ENCODE measurements around the gene MRPS21. TPM values are rescaled to one million over a fixed set of nuclear protein-coding genes. Genes with fewer than 3 reads are reported as not detected.
A peak's percentile ranks its signal among the peaks of the same experiment; 100 is the strongest.

Gene MRPS21
- polyA plus RNA-seq, 2 of the 4 experiments (the other 2 are of a cell fraction), result 95.7 to 113 TPM

GRCh38 chr1:150267896-150268295, 25.8 kb upstream of the MRPS21 start:
- ATAC-seq (no peak), DNase-seq (ENCODE audit: low read depth in 1 of 2, low spot score in 1 of 2) (no peak), FAIRE-seq (no peak)
- no peak for TF ChIP-seq RFX5 (IDR thresholded peaks at IDR 0.05)
- Histone ChIP-seq H3K4me3 (peak overlapping the region; percentile 91), H3K27ac (peak overlapping the region; percentile 94), H3K9me3 (no peaks in the 10 kb centered on the region), H3K4me1 (peaks cover 11% of the 10 kb centered on the region), H3K4me2 (peak overlapping the region; percentile 98)
- ChIA-PET POLR2A (no interaction called here), CTCF (interaction anchor here (0.6 to 6.2 kb wide), 2 partner anchors 12 to 47 kb away, joined by 3 to 48 read pairs; no protein-coding TSS in a partner anchor)
- 44% methylated on average over 6 of the region's 6 CpGs for WGBS (ENCODE audit: missing lambda C conversion rate)

GRCh38 chr1:150268340-150268704, 25.3 kb upstream of the MRPS21 start:
- POLR2A ChIA-PET, result interaction anchor here (0.9 to 1.3 kb wide), 2 partner anchors 10 to 13 kb away, joined by 4 to 5 read pairs; no protein-coding TSS in a partner anchor
- TF ChIP-seq ESRRA (IDR thresholded peaks at IDR 0.05; ENCODE audit: borderline replicate concordance, low read length), result no peak
- TF ChIP-seq TP53 (CRISPR knock-in tag; IDR thresholded peaks at IDR 0.05), result no peak
- no peak for TF ChIP-seq CEBPB (IDR thresholded peaks at IDR 0.05)
- no peak for TF ChIP-seq RARB (CRISPR knock-in tag; IDR thresholded peaks at IDR 0.05)
- no peak for TF ChIP-seq ATOH8 (CRISPR knock-in tag; IDR thresholded peaks at IDR 0.05; ENCODE audit: low read depth)
- no peak for TF ChIP-seq POLR2AphosphoS2 (conservative IDR thresholded peaks at IDR 0.05; ENCODE audit: low read length)
- no peak for TF ChIP-seq HES2 (IDR thresholded peaks at IDR 0.05)
- no peak for TF ChIP-seq CTCF (IDR thresholded peaks at IDR 0.05)
- TF ChIP-seq MAX (IDR thresholded peaks at IDR 0.05), result no peak
- TF ChIP-seq REST (IDR thresholded peaks at IDR 0.05), result no peak
- TF ChIP-seq, protein P1, sequence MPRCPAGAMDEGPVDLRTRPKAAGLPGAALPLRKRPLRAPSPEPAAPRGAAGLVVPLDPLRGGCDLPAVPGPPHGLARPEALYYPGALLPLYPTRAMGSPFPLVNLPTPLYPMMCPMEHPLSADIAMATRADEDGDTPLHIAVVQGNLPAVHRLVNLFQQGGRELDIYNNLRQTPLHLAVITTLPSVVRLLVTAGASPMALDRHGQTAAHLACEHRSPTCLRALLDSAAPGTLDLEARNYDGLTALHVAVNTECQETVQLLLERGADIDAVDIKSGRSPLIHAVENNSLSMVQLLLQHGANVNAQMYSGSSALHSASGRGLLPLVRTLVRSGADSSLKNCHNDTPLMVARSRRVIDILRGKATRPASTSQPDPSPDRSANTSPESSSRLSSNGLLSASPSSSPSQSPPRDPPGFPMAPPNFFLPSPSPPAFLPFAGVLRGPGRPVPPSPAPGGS (IDR thresholded peaks at IDR 0.05), result no peak
- TF ChIP-seq ZFP36 (IDR thresholded peaks at IDR 0.05; ENCODE audit: borderline replicate concordance, partially characterized antibody), result no peak
- no peak for TF ChIP-seq ZC3H11A (IDR thresholded peaks at IDR 0.05)

More at GRCh38 chr1:150268340-150268704, 25.3 kb upstream of the MRPS21 start:
- peak; percentile 37 to 62; a peak in 5 of 6 replicates for ATAC-seq
- CTCF ChIA-PET, result interaction anchor here (0.6 to 6.2 kb wide), 3 partner anchors 12 to 48 kb away, joined by 3 to 48 read pairs (median 10); no protein-coding TSS in a partner anchor
- Histone ChIP-seq H3K4me2 (peak overlapping the region; percentile 98), H3K4me3 (peak overlapping the region; percentile 91), H3K27ac (peak overlapping the region; percentile 94), H3K4me1 (peaks cover 11% of the 10 kb centered on the region), H3K9me3 (no peaks in the 10 kb centered on the region)
- 1% methylated on average over 21 of the region's 21 CpGs for WGBS (ENCODE audit: missing lambda C conversion rate)
- DNase-seq (ENCODE audit: low read depth in 1 of 2, low spot score in 1 of 2), result peak; percentile 33 to 39
- FAIRE-seq, result no peak

Measured in A549 (cell line).